ENCODE results near the gene CFAP141.
A peak's percentile ranks its signal among the peaks of the same experiment; 100 is the strongest.

The CFAP141 gene

DNA sequence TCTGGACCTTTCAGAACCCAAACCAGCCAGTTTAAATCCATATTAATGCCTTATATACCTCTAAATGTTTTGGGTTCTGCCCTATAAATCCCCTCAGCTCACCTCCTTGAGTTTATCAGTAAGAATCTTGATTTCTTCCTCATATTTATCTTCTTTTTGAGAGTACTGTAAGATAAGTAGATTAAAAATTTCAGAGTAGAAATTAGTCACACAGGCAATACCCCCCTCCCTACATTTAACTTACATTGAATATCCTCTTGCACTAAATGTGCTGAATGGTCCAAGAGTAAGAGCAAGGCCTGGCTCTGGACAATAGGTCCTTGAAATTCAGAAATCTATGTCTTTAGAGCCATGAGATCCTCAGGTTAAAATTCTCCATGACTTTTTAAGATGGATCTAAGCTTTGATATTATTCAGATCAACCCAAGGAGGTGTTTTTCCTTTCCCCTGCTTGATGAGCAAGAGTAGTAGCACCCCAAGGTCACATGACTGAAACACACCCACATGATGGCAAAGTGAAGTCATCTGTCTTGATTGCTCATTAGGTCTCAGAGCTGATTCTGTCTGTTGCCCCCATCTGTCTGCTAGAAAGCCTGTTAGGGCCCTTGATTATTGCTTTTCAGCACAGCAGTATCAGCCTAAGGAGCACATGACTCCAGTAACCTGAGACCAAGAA lies 35.4 kb downstream of the CFAP141 start:
- DNase-seq = no peak

DNA sequence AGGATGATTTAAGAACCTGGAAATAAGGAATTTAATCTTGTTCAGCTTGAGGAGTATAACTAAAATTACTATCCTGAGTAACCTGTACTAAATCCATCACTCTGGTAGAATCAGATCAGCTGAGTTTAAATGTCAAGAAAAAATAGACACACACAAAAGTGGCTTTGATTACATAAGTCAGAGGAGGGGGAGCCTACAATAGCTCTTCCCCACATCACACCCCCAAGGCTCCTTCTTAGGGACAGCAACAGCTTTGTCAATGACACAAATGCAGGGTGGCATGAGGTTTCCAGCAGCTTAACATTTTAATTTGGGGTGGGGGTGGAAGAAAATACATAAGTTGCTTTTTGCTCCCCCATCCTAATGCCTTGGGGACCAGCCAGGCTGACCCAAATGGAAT lies 38.7 kb downstream of the CFAP141 start:
- no peak for DNase-seq

DNA sequence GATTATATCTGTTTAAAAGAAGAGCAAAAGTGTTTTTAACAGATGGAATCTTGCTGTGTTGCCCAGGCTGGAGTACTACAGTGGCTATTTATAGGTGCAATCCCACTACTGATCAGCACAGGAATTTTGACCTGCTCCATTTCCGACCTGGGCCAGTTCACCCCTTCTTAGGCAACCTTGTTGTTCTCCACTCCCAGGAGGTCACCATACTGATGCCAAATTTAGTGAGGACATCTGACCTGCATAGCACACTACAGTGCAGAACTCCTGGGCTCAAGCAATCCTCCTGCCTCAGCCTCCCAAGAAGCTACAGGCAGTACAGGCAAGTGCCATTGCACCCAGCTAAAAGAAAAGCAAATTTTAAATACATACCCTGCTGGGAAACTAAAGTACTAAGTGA lies 39.9 kb downstream of the CFAP141 start:
- no peak for DNase-seq

DNA sequence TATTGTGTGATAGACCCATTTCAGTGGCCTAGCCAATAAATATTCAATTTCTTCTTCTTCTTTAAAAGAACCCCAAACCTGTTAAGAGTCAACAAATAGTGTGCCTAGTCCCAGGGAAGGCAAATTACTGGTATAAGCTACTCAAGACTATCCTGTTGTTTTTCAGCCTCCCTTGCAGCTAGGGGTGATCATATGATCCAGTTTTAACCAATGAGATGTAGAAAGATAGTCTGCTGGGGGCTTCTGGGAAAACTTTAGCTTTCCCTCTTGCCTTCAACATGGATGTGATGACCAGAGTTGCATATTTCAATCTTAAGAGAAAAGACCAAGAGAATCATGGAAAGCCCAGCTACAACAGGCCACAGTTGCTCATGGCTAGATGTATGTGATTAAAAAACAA lies 46.6 kb downstream of the CFAP141 start:
- no peak for DNase-seq

DNA sequence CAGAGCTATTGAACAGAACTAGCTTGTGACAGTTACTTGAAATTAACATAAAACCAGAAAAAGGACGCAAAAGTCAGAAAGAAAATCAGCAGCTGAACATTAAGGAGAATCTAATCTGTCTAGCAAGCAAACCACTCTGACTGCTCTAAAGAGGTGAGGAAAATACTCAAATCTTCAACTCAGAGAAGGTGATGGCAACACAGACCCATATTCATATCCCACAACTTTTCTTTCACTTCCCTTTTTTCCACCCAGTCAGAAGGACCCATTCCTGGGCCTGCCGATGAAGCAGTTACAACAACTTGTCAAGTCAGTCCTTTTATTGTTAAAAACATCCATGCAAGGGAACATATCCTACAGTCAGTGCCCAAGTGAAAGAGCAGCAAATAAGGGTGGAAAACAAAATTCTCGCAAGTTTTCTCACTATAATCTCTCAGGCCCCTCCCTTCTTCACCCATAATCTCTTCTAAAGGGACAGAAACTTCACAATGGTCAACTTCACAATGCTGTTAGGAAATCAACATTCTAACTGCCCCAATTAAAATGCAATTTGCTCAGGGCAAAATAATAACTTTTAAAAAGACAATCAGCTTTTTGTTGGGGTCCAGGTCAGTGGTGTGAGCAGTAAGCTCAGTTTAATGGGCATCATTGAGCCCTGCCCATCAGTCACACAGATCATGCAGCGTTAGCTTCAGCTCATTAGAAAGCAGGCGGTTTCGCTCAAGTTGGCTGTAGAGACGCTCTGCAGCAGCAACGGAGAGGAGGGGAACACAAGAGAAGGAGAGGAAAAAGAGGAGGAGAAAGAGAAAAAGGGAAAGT lies 47.6 kb downstream of the CFAP141 start:
- DNase-seq = no peak

DNA sequence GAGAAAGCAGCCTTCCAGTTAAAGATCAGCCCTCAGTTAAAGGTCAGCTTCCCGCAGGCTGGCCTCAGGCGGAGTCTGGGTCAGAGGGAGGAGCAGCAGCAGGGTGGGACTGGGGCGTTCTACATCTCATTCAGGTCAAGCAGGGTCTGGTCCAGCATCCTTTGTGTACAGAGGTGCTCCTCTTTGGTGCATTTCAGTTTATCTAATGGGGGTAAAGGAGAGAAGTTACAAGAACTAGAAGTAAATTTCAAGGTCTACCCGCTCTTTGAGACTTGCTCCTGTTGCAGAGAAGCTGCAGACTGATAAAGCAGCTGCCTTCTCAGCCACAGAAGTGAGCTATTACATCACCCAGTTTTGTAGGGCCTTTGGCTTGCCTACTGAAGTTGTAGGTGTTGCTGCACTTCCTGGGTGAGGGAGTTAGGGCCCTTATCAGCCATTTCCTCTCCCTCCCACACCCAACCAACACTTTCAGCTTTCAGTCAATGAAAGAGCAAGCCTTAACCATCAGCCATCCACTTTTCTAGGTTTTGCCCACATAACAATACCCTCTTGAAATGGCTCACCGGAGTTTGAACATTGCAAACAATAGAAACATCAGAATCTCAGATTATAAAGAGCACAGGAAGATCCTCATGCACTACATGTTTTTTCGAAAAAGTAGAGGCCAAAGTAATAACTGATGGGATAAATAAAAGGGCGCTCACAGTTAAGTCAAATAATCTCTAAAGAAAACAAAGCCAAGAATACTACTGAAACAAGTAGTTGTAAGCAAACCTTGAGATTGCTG lies 48.4 kb downstream of the CFAP141 start:
- DNase-seq = no peak

DNA sequence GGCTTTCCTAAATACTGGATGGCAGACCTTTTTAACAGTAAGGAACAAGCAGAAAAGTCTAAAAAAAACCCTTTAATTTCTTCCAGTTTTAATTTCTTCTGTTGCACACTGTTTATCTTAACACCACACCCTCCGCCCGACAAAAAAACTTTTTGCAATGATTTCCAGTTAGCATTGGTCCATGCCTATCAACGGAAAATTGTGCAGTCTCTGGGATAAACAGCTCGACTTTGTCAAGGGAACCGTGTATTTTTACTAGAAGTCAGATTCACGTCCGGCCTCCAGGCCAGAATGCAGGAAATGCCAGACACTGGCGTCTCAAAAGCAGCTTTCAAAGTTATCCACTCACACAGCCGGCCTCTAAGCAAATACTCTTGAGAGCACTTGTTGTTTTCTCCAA lies 50.9 kb downstream of the CFAP141 start:
- no peak for DNase-seq

DNA sequence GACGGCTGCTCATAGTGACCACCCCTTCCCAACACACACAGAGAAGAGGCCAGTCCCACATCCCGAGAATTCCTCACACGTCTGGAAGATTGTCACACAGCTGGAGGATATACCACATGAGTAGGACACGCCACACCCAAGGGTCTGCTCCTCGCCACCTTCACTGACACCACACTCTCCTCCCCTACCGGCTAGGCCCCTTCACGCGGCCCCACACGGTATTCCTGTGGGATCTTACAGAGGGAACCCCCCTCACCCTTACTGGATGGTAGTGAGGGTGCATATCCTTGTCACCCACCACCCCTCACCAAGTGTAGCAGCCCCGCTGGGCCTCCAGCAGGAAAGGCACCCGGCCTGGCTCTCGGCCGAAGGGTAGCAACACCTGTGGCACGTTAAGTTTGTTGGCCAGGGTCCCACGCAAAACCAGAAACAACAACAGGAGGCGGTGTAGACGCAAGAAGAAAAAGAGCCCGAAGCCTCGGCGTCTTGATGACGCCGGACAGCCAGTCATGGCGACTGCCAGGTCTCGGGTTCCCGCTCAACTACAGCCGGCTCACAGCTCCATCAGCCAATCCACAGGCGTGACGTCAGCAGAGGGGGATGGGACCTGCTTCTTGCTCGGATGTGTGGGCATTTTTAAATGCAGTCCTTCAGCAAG lies 51.5 kb downstream of the CFAP141 start, which contains the start of gene NUP210L:
TSS of gene NUP210L (minus strand) at position 540 of the 658 bp plus-strand sequence.
- peak; percentile 12 for DNase-seq

DNA sequence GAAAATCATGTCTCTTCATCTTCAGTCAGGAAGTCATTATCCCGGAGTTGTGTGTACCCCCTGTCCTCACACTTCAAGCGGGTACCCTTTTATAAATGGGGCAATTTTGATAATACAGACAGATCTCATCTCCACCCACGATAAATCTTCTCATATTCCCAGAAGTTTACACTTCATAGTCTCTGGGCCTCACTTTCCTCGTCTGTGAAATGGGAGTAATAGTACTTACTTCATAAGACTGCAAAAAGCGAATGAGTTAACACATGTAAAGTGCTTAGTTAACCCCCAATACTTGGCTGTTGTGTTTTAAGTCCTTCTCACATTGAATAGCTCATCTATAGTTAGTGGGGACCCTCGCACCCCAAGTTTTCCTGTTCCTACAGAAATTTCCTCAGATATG lies 52.1 kb downstream of the CFAP141 start:
- no peak for DNase-seq

DNA sequence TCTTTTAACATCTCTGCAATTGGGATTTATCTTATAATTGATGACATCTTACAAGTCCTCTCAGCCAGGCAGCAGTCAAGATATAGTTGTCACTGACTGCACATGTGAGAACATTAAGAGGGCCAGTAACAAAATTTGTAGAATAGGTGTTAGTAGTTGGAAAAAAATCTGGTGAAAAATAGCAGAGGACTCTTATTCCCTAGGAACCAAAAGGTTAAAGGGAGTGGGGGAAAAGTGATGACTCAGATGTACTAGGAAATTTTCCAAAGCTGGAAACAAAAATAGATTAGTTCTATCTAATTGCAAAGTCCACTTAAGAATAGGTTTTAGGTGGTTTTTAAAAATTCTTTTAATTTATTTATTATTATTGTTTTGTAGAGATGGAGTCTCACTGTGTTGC lies 54.8 kb downstream of the CFAP141 start:
- no peak for DNase-seq

Measured in fibroblast of skin of scalp (primary cell).